NB4 (cell line): Measurements from ENCODE around the gene GABRR1.

Experiments
- DNase-seq: peaks from one replicate; pipeline ENCODE4 v3.0.0; 2010; ENCODE audit warnings: low read depth
- H3K4me3 ChIP-seq: one replicate; pipeline ENCODE4 v1.5.1; 2011; ENCODE audit warnings: mild to moderate bottlenecking, low read depth, low read length, moderate library complexity
- CTCF ChIP-seq: IDR thresholded peaks from one replicate; pipeline ENCODE4 v1.5.1; 2012; ENCODE audit warnings: low read depth, low read length
- MAX ChIP-seq: IDR thresholded peaks from 2 replicates; pipeline ENCODE4 v1.6.1; 2011; ENCODE audit warnings: low read depth, low read length
- MYC ChIP-seq: IDR thresholded peaks from 2 replicates; pipeline ENCODE4 v1.6.1; 2011; ENCODE audit warnings: low read depth, low read length
- POLR2A ChIP-seq: IDR thresholded peaks from 2 replicates; pipeline ENCODE4 v1.6.1; 2011; ENCODE audit warnings: mild to moderate bottlenecking; ENCODE audit not compliant: insufficient read length; ENCODE audit errors: extremely low read depth

Gene GABRR1

GRCh38 chr6:89172131-89172530 lies 45.0 kb downstream of the GABRR1 start:
- H3K4me3 ChIP-seq = no peak overlapping the region
- DNase-seq = no peak
- TF ChIP-seq CTCF (no peak), MYC (no peak), POLR2A (no peak), MAX (no peak)

GRCh38 chr6:89162047-89162371 lies 55.1 kb downstream of the GABRR1 start:
- H3K4me3 ChIP-seq = no peak overlapping the region
- no peak for DNase-seq
- TF ChIP-seq MAX (no peak), CTCF (no peak), MYC (no peak), POLR2A (no peak)

GRCh38 chr6:89161326-89162046 lies 55.7 kb downstream of the GABRR1 start:
- TF ChIP-seq MAX (no peak), POLR2A (no peak), MYC (no peak), CTCF (no peak)
- H3K4me3 ChIP-seq = no peak overlapping the region
- no peak for DNase-seq

GRCh38 chr6:89160331-89161092 lies 56.6 kb downstream of the GABRR1 start:
- no peak for DNase-seq
- H3K4me3 ChIP-seq = no peak overlapping the region
- TF ChIP-seq MYC (no peak), CTCF (no peak), POLR2A (no peak), MAX (no peak)

- TF ChIP-seq MAX (no peak), MYC (no peak), CTCF (no peak), POLR2A (no peak)
- DNase-seq = no peak
- no peak overlapping the region for H3K4me3 ChIP-seq
Measured at GRCh38 chr6:89154131-89154530, 63.0 kb downstream of the GABRR1 start.
